Ramos (cell line): Measurements from ENCODE around the gene CDKL4.
"Not testable (repeated sequence)": the region's sequence is repeated elsewhere in the genome, so short reads cannot be mapped to it uniquely, and the experiment has no call there.

ENCODE experiments used
- in situ Hi-C: fragments of 300-500 bp; cut with MboI; formaldehyde crosslinking; loops from one replicate; pipeline ENCODE4 v1.14.3; 2022; ENCODE audit warnings: low sequenced_read_pairs; ENCODE audit not compliant: unreplicated experiment

The CDKL4 gene

DNA sequence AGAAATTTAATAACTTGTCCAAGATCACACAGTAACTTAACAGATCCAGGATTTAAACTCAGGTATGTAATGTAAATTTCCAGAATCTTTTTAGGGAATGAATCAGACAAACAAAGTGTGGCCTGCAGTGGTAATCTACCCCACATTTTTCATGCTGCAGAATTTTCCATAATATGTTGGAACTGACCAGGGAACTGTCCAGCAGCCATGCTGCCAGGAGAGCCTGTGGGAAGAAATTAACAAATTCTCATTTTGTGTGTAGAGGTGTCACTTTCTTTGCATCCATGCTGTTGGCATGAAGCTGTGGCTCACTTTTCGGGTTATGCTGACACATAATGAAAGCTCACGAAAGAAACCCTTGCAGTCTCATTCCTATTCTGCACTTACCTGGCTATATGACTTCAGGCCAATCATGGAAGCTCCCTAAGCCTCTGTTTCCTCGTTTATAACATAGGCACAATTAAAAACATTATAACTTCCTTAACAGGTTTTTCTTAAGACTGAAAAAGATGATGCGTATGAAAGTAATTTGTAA is 54.7 kb downstream of the CDKL4 start:
- in situ Hi-C loops: no loop called here

DNA sequence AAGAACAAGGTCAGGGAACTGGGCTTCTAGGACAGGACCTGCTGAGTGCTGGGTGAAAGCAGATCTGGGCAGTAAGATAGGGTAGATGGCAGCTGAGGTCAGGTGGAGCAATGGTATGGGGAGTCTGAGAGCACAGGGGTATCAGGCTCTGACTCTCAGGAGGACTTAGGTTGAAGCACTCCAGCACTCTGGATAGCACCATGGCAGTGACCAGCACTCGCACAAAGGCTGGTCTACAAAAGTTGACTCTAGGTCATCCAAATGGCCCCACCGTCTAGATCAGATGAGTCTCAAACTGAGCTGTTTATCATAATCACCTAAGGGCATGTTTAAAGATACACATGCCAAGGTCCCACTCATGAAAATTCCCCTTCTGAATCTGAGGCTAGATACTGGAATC is 60.1 kb downstream of the CDKL4 start:
- in situ Hi-C loops: no loop called here

DNA sequence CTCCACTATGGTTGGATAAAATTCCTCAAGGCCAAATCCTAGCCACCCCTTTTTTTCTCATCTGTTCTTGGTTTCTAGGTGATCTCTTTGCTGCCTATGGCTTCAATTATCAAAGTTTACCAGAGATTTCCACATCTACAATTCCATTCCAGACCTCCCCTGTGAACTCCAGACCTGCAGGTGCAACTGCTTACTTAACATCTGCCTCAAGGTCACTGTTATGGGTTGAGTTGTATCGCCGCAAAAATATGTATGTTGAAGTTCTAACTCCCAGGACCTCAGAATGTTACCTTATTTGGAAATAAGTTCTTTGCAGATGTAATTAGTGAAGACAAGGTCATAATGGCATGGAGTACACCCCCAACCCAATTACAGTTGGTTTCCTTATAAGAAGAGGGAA is 62.5 kb downstream of the CDKL4 start:
- in situ Hi-C loops: no loop called here

DNA sequence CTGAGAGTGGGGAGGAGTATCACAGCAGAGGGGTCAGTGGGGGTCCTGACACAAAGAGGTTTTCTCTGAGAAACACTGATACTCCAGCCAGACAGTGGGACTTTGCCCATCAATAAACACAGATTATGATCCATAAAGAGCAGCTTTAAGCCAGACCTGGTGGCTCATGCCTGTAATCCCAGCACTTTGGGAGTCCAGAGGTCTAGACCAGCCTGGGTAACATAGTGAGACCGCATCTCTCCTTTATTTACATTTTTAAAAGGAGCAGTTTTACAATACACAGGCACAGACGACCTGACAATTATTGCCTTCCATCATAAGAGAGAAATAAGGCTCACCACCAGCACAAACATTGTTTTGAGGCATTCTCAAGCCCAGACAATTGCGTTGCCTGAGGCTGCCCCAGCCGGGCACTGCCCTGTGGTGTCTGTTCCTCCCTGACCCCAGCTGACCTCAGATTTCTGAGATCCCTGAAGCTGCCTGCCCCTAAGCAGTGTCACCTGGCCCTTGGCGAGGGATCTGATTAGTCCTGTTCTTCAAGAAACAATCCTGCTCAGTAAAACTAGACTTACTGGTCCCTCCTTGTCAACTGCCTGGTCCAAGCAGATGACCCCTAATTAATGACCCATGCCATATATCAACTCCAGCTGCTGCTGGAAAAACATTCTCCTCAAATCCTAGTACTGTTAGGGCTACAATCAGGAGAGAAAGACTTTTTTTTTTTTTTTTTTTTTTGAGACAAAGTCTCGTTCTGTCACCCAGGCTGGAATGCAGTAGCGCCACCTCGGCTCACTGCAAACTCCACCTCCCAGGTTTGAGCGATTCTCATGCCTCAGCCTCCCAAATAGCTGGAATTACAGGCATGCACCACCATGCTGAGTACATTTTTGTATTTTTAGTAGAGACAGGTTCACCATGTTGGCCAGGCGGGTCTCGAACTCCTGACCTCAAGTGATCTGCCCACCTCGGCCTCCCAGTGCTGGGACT is 63.5 kb downstream of the CDKL4 start:
- in situ Hi-C loops: no loop called here

DNA sequence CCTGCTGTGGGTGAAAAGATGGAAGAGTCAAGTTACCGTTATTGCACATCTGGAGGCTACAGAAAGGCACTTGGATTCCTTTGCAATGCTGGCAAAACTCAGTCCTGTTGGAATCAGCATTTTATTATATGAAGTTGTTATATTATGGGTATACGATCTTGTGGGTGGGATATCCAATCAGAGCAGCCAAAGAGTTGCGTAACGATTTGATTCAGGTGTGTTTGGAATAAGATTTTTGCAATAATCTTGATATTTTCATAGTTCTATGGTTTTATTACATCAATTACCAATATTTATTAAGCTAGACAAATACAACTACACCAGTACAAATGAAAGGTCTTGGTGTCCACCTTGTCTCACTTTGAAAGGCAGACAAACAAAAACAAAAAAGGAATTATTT is 65.0 kb downstream of the CDKL4 start:
- in situ Hi-C loops: no loop called here

DNA sequence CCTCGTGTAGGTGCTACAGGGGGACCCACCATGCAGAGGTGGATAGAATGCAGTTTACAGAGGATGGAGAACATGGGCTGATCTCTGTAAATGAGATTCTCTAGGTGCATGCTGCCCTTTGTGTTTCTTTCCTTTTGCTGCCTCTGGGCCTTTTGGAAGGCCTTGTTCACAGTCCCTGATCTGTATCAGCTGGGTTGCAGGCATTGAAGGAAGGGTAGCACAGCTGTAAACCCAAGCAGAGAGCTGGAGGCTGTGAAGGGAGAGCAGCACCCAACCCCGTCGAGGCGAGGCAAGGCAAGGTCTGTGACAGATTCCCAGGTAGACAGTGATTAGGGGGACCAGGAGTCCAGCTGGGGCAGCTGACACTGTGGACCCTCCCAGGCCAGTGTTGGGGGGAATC is 66.8 kb downstream of the CDKL4 start:
- in situ Hi-C loops: no loop called here

DNA sequence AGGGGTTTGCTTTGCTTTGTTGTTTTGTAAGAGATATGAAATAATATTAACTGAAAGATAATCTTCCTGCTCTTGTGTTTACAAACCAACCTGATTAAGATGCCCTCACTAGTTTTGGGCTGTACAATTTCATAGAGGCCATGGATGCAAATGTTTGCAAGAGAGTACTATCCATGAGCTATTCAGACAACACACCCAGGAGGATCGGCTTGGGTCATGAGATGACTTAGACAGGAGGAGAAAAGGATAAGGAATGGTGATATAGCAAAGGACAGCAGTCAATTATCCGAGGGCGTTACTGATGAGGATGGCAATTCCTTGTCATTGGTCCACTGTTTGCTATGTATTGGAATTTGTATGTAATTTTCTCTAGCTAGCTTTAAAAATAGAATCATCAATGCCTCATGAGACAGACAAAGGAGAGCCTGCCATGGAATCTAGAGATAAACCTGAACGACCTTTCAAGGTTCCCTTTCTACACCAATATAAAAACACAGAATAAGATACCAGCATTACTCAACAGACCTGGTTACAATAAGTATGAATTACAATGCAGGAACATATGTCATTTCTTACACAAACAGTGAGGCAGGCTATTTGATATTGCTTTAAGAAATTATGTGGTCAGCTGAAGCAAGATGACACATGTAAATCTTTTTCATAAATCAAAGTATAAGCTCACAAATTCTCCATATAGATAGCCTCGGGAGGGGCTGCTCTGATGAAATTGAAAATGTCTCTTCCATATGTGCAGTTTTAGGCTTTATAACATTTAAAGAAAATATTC is 68.6 kb downstream of the CDKL4 start:
- in situ Hi-C loops: no loop called here

DNA sequence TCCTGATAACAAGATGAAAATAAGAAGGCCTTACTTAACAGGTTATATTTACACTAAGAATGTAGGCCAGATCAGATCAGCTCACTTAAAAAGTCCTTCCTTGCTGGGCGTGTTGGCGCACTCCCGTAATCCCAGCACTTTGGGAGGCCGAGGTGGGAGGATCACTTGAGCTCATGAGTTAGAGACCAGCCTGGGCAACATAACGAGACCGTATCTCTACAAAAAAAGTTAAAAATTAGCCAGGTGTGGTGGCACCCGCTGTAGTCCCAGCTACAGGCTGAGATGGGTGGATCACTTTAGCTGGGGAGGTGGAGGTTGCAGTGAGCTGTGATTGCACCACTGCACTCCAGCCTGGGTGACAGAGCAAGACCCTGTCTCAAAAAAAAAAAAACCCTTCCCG is 69.7 kb downstream of the CDKL4 start:
- in situ Hi-C loops: no loop called here

DNA sequence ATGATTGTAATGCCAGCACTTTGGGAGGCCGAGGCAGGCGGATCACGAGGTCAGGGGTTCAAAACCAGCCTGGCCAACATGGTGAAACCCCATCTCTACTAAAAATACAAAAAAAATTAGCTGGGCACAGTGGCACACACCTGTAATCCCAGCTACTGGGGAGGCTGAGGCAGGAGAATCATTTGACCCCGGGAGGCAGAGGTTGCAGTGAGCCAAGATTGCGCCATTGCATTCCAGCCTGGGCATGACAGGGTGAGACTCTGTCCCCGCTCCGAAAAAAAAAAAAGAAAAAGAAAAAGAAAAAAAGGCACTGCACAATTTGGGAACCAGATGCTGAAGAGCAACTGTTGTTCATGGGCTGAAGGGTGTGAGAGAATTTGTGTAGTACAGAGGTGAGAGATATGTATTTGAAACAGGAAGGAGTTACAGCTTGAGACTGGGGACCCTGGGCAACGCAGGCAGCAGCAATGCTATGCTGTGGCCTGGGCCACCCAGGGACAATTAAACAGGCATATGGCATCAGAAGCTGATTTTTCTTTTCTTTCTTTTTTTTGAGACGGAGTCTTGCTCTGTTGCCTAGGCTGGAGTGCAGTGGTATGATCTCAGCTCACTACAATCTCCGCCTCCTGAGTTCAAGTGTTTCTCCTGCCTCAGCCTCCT is 71.6 kb downstream of the CDKL4 start:
- in situ Hi-C loops: not testable (repeated sequence)

DNA sequence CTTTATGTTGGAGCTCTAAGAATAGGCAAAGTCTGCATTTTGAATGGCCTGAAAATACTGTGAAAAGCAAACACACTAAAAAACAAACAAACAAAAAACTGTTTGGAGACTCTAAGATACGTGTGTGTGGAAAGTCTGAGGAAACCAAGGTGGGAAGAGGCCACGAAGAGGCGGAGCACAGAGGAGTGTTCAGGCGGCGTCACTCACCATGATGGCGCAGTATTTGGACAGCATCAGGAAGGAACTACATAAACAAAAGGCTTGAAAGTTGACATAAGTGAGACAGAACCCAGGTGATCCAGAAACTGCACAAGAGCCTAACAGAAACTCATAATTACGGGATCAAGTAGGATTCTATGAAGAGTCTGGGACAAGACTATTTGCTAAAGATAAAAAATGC is 72.1 kb downstream of the CDKL4 start:
- in situ Hi-C loops: no loop called here

DNA sequence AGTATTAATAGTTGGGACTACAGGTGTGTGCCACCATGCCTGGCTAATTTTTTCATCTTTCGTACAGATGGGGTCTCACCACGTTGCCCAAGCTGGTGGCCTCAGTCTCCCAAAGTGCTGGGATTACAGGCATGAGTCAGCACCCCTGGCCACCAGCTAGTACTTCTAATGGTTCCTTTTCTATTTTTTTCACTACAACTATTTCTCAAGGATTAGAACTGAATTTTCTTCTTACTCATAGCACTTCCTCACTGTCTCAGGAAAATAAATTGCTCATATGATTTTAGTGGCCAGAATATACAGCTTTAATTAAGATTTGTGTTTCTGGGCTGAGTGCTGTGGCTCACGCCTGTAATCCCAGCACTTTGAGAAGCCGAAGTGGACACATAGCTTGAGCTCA is 79.7 kb downstream of the CDKL4 start:
- in situ Hi-C loops: no loop called here

DNA sequence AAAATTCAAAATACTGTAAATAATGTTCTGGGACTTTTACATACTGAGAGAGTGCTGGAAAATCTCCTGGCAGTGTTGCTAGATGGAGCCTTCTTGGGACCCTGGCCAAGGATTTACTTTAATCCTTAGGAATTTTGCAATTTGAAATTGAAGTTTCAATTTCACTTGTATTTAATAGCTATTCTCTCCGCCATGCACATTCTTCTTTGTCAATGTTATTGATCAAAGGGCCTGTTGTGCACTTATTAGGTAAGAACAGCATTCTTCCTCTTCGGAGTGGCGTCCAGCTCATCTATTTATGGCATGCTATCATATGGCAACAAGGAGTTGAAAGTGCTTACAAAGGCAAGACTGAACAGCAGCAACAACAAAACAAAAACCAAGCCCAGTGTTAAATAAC is 82.8 kb downstream of the CDKL4 start:
- in situ Hi-C loops: no loop called here

DNA sequence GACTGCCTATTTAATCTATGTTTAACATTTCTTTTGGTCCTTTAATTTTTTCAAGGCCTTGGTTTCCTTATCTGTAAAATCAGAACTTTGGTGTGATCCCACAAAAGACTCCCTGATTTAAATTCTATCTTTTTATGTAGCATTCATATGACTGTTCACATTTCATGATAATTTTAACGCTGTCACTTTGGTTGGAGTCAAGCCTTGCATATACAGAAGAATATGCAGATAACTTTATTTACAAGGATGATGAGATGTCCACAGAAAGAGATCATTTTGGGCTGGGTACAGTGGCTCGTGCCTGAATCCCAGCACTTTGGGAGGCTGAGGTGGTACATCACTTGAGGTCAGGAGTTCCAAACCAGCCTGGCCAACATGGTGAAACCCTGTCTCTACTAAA is 84.5 kb downstream of the CDKL4 start:
- in situ Hi-C loops: no loop called here

DNA sequence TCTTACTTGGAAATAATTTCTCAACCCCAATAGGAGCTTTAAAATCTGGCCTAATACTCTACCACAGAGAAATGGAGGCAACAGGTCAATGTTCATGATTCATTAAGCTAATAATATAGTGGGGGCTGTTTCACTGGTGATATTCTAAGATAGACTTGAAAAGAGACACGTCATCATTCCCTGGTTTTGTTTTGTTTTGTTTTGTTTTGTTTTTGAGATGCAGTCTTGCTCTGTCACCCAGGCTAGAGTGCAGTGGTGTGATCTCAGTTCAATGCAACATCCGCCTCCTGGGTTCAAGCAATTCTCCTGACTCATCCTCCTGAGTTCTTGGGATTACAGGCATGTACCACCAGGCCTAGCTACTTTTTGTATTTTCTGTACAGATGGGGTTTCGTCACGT is 85.4 kb downstream of the CDKL4 start:
- in situ Hi-C loops: no loop called here

DNA sequence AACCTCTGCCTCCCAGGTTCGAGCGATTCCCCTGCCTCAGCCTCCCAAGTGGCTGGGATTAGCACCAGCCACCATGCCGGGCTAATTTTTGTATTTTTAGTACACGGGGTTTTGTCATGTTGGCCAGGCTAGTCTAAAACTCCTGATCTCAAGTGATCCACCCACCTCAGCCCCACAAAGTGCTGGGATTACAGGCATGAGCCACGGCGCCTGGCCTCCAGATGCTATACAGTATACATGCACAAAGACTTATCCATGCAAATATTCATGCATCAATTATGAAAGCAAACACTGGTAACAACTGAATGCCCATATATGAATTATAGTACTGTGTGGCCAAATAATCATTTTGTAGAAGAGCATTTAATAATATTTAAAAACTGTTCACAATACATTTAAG is 86.9 kb downstream of the CDKL4 start:
- in situ Hi-C loops: no loop called here

DNA sequence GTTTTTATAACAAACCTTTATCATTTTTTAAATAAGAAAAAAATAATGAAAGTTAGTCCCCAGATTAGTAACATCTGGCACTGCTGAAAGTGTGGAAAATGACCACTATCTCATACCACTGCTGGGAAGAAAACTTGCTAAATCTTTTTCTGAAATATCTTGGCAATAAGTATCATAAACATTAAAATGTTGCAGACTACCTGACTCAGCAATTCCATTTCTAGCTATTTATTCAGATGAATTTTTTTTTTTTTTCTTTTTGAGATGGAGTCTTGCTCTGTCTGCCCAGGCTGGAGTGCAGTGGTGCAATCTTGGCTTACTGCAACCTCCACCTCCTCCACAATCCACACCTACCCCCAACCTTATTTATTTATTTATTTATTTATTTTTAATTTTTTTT is 87.7 kb downstream of the CDKL4 start:
- in situ Hi-C loops: no loop called here

DNA sequence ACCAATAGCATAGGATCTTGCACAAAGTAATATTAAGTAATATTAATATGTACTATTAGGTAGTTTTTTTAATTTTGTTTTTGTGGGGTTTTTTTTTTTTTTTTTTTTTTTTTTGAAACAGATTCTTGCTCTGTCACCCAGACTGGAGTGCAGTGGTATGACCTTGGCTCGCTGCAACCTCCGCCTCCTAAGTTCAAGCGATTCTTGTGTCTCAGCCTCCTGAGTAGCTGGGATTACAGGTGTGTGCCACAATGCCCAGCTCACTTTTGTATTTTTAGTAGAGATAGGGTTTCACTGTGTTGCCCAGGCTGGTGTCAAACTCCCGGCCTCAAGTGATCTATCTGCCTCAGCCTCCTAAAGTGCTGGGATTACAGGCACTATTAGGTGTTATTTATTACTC is 88.2 kb downstream of the CDKL4 start:
- in situ Hi-C loops: not testable (repeated sequence)

DNA sequence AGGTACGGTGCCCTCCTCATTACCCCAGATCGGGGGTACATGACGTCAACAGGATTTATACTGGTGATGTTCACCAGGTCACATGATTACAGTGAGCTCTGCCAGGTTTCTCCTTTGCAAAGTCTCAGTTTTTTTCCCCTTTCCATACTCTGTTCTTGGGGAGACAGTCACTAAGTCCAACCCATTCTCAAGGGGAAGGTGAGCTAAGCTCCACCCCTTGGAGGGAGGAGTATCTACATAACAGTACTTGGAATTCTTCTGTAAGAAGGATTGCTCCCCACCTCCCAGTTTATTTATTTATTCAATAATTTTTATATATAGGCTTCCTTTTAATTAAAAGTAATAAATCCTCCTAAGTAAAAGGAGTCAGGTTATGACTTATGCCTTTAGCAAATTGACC is 88.8 kb downstream of the CDKL4 start:
- in situ Hi-C loops: no loop called here

DNA sequence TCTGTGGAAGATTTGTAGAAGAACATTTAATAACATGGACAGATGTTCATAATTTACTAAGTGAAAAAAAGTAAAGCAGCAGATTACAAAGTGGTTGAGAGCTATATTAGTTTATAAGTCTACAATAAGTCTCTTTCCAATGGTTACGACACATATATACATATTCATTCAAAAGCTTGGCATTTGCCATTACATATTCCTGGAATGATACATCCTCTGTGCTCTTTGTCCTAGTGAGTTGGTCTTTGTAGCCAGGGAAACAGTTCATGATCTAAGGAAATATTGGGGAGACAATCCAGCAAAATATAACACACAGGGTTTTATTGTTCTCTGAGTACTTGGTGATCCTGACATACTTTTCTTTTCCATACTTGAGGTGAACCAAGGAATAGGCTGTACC is 90.5 kb downstream of the CDKL4 start:
- in situ Hi-C loops: no loop called here

DNA sequence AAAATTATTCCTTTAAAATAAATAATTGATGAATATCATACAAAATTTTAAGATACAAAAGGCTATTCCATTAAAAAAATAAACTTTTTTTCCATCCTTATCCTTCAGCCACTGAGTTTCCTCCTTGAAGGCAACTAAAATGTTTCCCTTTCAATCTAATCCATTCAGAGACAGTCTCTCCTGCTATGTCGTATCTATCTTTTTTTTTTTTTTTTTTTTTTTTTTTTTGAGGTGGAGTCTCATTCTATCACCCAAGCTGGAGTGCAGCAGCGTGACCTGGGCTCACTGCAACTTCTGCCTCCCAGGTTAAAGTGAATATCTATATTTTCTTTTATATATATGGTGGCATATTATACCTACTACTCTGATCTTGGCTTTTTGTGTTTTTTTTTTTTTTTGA is 91.3 kb downstream of the CDKL4 start:
- in situ Hi-C loops: no loop called here
